Progenitor cell of endocrine pancreas (in vitro differentiated cells): ENCODE data around the gene CCDC136. TPM values are rescaled to one million over a fixed set of nuclear protein-coding genes. Genes with fewer than 3 reads are reported as not detected.

Experiments
- DNase-seq: peaks from one replicate; pipeline ENCODE4 v3.0.0; 2021; ENCODE audit warnings: low spot score; ENCODE audit not compliant: unreplicated experiment
- H3K27ac Mint-ChIP-seq: 2 replicates; pipeline ENCODE4 v1.8.0; 2021; ENCODE audit warnings: mild to moderate bottlenecking, moderate library complexity, mixed read lengths
- H3K27me3 Mint-ChIP-seq: 2 replicates; pipeline ENCODE4 v1.8.0; 2021; ENCODE audit warnings: mixed read lengths
- H3K36me3 Mint-ChIP-seq: 2 replicates; pipeline ENCODE4 v1.8.0; 2022; ENCODE audit warnings: mixed read lengths; ENCODE audit not compliant: insufficient read depth
- H3K4me1 Mint-ChIP-seq: 2 replicates; pipeline ENCODE4 v1.8.0; 2021; ENCODE audit warnings: low read depth, mixed read lengths
- H3K4me3 Mint-ChIP-seq: 2 replicates; pipeline ENCODE4 v1.8.0; 2021; ENCODE audit warnings: low read depth, mild to moderate bottlenecking, moderate library complexity, mixed read lengths
- H3K9me3 Mint-ChIP-seq: 2 replicates; pipeline ENCODE4 v1.8.0; 2021; ENCODE audit warnings: low read depth, mixed read lengths
- total RNA-seq: library from RNA; stranded (reverse); gene quantifications from 2 replicates; pipeline ENCODE4 v1.2.1, GENCODE V29; 2021
- TF ChIP-seq, protein P1 (sequence below): fragments of 200-600 bp; sonication (generic); IDR thresholded peaks from one replicate; pipeline ENCODE4 v1.5.0; 2021; ENCODE audit warnings: antibody characterized with exemption, mild to moderate bottlenecking; ENCODE audit not compliant: unreplicated experiment

CCDC136 gene
- total RNA-seq, 1 donor from 2014 or later = 74.2 TPM

DNA sequence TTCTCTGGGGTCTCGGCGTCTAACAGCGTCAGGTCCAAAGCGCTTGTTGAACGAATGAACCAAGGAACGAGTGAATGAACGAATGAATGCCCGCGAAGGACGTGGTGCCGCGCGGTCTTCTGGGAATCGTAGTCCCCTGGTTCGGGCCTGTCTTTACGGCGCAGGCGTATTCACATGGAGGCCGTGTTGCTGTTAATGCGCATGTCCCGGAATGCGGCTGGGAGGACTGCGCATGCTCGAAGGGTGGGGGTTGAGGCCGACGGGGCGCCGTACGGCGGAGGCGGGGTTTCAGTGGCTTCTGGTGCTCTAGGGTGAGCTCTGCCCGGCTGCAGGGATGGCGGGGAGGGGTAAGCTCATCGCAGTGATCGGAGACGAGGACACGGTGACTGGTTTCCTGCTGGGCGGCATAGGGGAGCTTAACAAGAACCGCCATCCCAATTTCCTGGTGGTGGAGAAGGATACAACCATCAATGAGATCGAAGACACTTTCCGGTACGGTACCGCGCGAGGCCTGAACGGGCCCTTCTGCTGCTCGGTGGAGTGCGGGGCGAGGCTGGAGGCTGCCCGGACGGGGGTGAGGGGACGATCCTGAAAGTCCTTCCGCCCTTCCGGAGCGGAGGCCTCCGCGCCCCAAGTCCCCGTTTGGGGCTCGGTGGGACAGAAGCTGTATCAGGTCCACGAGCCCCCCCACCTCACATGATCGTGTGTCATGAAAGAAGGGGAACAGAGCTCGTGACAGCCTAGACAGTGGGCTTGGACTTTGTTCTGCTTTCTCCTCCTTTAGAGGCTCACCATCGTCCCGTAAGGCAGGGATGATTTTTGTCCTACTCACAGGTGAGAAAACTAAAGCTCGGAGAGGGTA is 71.0 kb downstream of the CCDC136 start, which contains the start of gene ATP6V1F:
Gene ATP6V1F, plus strand, starts transcription at position 286 of the 862 bp plus-strand sequence. Its CDS starts 49 bp downstream, at position 335.
- H3K4me3 Mint-ChIP-seq = peak within 1 kb of the TSS; percentile 99
- DNase-seq = peak; percentile 99
- no peaks in the 10 kb centered on the region for H3K9me3 Mint-ChIP-seq
- H3K27ac Mint-ChIP-seq = peak within 1 kb of the TSS; percentile 97
- TF ChIP-seq, protein P1, sequence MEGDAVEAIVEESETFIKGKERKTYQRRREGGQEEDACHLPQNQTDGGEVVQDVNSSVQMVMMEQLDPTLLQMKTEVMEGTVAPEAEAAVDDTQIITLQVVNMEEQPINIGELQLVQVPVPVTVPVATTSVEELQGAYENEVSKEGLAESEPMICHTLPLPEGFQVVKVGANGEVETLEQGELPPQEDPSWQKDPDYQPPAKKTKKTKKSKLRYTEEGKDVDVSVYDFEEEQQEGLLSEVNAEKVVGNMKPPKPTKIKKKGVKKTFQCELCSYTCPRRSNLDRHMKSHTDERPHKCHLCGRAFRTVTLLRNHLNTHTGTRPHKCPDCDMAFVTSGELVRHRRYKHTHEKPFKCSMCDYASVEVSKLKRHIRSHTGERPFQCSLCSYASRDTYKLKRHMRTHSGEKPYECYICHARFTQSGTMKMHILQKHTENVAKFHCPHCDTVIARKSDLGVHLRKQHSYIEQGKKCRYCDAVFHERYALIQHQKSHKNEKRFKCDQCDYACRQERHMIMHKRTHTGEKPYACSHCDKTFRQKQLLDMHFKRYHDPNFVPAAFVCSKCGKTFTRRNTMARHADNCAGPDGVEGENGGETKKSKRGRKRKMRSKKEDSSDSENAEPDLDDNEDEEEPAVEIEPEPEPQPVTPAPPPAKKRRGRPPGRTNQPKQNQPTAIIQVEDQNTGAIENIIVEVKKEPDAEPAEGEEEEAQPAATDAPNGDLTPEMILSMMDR = no peak
- H3K36me3 Mint-ChIP-seq = peaks cover 19% of the 10 kb centered on the region
- peaks cover 11% of the 10 kb centered on the region for H3K27me3 Mint-ChIP-seq
- H3K4me1 Mint-ChIP-seq = peaks cover 13% of the 10 kb centered on the region

DNA sequence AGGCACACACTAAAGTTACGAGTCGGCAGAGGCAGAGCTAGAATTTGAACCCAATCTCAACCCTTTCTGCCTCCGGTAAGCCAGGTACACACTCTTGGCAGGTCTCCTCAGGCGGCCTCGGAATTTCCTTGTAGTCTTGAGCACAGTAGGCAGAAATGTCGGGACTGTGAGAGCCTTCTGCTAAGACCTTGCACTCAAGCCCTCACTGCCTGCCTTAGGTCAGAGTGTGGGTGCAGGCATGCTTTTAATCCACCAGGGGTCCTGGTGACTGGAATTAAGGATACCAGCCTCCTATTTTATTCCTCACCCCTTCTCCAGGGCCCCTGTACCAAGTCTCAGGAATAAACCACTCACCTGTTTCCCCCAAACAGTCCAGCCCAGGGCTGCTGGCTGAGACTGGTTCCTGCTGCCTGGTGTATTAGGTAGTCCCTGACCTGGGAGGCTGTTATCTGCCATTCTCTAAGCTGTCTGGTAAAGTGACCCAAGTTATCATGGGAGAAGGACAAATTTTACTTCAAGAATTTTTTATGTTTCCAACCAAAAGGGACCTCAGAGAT is 71.7 kb downstream of the CCDC136 start:
- Mint-ChIP-seq H3K27ac (peak overlapping the region; percentile 97), H3K4me1 (peaks cover 16% of the 10 kb centered on the region), H3K27me3 (peaks cover 18% of the 10 kb centered on the region), H3K36me3 (peaks cover 20% of the 10 kb centered on the region), H3K4me3 (peak overlapping the region; percentile 99), H3K9me3 (no peaks in the 10 kb centered on the region)
- TF ChIP-seq, protein P1 = peak; percentile 68
- DNase-seq = peak; percentile 45

DNA sequence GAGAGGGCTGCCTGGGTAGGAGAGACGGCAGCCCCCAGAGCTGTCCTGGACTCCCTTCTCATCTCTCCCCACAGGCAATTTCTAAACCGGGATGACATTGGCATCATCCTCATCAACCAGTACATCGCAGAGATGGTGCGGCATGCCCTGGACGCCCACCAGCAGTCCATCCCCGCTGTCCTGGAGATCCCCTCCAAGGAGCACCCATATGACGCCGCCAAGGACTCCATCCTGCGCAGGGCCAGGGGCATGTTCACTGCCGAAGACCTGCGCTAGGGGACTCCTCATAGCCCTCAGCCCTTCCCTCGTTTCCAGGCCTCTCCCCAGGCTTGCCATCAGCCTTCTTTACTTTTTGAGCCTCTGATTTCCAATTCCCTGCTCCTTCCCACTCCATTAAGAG is 73.5 kb downstream of the CCDC136 start:
- Mint-ChIP-seq H3K9me3 (no peaks in the 10 kb centered on the region), H3K27ac (no peak overlapping the region), H3K4me3 (no peak overlapping the region), H3K4me1 (peaks cover 20% of the 10 kb centered on the region), H3K27me3 (peaks cover 25% of the 10 kb centered on the region), H3K36me3 (peaks cover 20% of the 10 kb centered on the region)
- TF ChIP-seq, protein P1 = no peak
- no peak for DNase-seq

DNA sequence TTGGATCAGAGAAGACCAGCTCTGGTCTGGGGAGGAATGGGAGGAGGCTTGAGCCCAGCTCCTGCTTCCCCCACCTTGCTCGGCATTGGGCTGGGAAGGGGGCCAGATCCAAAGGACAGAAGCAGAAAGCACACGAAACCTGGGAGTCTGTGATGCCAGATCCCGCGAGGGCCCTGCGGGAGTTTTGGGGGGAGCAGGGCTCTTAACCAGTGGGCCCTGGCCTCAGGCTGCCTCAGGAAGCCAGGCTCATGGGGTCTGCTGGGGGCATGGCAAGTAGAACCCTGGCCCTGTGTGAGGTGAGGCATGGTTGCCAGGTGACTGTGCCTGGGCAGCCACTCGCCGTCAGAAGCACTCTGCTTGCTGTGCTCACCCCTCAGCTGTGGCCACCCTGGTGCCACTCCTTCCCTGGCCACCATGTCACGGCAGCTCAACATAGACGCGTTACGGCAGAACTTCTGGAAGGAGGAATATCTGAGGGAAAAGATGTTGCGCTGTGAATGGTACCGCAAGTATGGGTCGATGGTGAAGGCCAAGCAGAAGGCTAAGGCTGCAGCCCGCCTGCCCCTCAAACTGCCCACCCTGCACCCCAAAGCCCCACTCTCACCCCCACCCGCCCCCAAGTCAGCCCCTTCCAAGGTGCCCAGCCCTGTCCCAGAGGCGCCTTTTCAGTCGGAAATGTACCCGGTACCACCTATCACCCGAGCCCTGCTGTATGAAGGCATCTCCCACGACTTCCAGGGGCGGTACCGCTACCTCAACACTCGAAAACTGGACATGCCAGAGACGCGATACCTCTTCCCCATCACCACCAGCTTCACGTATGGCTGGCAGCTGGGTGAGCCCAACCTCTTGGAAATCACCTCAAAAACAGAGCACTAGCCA is 74.5 kb downstream of the CCDC136 start:
- H3K27ac Mint-ChIP-seq = no peak overlapping the region

More for the DNA sequence above, 74.5 kb downstream of the CCDC136 start:
- TF ChIP-seq, protein P1 = no peak
- Mint-ChIP-seq H3K4me3 (no peak overlapping the region), H3K36me3 (peaks cover 20% of the 10 kb centered on the region), H3K27me3 (peaks cover 34% of the 10 kb centered on the region), H3K9me3 (no peaks in the 10 kb centered on the region), H3K4me1 (peaks cover 21% of the 10 kb centered on the region)
- no peak for DNase-seq
